Endothelial cell of hepatic sinusoid (primary cell): ENCODE measurements around the gene KRT3.

Source experiments
- in situ Hi-C: cut with HindIII; loops from 2 replicates; pipeline ENCODE4 v1.10.0; 2017; ENCODE audit warnings: low sequenced_read_pairs

The KRT3 gene

DNA sequence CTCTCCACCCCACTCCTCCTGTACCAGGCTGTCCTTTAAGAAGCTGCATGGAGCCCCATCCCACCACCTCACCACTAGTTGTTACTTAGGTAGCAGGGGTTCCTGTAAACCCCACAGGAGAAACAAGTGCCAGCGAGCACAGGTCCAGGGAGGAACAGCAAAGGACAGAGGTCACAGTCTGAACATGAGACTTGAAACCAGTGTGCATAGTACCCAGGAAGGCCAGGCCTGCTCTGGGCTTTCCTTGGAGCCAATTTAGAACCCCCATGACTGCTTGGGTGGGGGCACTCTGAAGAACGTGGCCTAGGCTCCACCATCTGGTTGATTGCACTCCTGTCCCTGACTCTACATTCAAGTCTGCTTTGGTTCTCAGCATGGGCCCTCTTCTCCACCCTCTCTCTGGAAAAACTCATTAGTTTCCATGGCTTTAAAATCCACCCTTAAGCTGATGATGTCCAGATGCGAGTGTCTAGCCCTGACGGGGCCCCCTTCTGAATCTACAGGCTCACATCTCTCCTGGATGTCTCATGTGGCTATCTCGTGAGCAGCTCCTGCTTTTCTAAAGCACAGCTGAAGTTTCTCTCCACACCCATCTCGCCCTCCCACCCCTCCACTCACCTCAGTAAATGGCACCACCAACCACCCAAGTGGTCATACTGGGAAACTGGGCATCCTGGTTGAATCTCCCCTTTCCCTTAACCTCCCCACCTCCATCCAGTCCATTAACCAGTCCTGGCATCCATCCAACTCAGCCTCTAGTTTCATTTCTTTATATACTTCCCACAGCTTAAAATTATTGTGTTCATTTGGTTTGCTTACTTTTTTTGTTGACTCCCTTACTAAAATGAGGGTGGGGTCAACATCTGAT, 8.4 kb downstream of the KRT3 start:
- in situ Hi-C loops: no loop called here

- in situ Hi-C loops: no loop called here
Measured at GRCh38 chr12:52784909-52785308, 11.0 kb downstream of the KRT3 start.

- in situ Hi-C loops: no loop called here
Measured at GRCh38 chr12:52783563-52784316, 12.2 kb downstream of the KRT3 start.

DNA sequence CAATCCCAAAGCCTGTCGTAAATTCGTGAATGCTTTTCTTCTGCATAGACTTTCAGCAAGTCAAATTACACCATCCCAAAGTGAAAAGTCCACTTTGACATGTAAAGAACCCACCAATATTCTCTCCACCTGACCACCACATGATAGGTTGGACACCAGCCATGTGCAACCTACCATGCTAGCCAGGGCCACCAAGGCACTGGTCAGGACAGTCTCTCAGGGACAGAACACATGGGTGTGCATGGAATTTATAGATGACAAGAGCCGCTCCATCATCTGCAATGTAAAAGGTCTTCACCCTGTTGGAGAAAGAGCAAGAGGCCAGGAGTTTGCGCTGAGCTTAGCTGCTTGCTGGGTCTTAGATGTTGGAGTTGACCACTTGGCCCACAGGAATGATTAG, 13.4 kb downstream of the KRT3 start:
- in situ Hi-C loops: no loop called here

DNA sequence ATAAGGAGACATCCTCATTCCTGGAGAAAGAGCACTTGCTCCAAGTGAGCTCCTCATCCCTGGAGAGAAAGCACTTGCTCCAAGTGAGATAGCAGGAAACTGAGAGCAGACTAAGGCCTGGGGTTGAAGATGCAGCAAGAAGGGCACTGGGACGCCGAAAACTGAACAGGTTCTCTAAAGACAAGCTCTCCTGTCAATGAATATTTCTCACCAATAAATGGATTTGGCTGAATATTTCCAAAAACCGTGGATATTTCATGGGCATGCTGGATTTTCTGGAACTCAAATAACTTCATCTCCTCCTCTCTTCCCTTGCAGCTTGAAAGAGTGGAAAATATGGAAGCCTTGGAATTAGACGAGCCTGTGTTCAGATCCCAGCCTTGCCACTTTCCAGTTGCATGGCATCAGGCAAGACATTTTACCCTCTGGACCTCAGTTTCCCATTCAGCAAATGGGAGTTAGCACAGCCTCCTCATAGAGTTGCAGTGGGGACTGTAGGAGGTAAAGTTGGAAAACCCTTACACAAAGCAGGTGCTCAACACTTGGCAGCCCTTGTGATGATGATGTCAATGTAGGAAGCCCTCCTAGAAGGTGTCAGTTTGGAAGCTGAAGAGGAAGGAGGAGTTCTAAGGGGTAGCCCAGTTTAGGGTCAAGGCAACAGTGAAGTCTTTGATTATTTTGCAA, 14.4 kb downstream of the KRT3 start:
- in situ Hi-C loops: no loop called here

DNA sequence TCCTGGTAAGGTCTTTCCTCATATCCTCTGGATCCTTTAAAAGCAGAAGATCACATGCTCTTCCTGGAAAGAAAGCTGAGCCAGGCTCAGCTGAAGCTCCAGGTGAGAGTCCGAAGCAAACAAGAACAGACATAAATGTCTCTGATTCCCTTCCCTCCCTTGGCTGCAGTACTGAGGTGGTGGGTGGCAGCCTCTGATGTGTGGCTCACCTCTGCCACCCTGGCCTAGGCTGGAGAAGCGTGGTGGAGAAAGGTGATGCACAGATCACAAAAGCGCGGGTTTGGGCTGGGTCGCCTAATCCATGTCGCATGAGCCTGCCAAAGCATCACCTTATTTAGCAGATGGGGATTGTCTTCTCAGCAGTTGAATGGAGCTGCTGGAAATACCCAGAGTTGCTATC, 16.0 kb downstream of the KRT3 start:
- in situ Hi-C loops: no loop called here

DNA sequence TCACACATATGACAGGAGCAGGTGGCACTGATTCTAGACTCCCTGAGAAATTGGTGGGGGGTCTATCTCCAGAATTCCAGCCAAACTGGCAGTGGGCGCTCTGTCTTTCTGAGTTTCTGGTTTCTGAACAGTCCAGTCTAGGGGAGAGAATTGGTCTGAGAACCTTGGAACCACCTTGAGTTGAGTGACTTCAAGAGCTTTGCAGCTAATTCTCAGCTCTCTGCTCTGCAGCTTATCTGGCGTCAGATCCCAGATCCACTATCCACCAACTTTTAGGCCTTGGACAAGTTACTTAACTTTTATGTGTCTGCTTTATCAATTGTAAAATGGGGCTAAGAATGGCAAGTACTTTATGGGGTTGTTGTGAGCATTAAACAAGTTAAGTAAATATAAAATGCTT, 17.1 kb downstream of the KRT3 start:
- in situ Hi-C loops: no loop called here

- in situ Hi-C loops: no loop called here
Measured at GRCh38 chr12:52777566-52777965, 18.4 kb downstream of the KRT3 start.

- in situ Hi-C loops: no loop called here
Measured at GRCh38 chr12:52776913-52777395, 19.0 kb downstream of the KRT3 start, which contains the start of gene KRT76. Gene KRT76, minus strand, starts transcription at chr12:52777345. Its CDS starts 54 bp downstream, at chr12:52777291.

DNA sequence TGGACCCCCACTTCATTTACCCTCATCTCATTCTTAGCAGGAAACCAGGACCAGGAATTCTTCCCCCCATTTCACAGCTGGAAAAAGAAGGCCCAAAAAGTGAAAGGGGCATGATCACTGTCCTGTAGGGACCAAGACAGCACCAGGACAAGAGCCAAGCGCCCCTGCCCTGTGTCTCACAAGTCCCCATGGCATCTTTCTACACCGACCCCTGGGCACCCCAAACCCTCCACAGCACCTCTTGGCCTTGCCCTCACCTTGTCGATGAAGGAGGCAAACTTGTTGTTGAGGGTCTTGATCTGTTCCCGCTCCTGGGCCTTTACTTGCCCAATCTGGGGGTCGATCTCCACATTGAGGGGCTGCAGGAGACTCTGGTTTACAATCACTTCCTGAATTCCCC, 19.5 kb downstream of the KRT3 start:
- in situ Hi-C loops: no loop called here

GRCh38 chr12:52774629-52775250, 21.2 kb downstream of the KRT3 start:
- in situ Hi-C loops: no loop called here

GRCh38 chr12:52772772-52773171, 23.1 kb downstream of the KRT3 start:
- in situ Hi-C loops: no loop called here

DNA sequence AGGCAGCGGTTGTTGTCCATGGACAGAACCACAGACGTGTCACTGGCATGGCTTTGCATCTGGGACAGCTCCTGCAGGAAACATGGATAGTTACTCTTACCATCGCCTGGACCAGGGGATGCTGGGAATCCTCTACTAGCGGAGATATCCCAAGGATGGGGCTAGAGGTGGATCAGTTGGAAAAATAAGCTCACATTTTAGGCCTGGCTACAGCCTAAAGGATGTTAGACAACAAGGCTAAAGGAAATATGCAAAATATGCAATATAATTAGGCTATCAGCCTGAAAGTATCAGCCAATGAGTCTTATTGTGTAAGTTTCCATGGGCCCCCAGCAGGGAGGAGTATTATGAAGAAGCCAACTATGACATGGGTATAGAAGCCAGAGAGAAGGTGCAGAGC, 23.7 kb downstream of the KRT3 start:
- in situ Hi-C loops: no loop called here

- in situ Hi-C loops: no loop called here
Measured at GRCh38 chr12:52771505-52771904, 24.4 kb downstream of the KRT3 start.

GRCh38 chr12:52771088-52771487, 24.8 kb downstream of the KRT3 start:
- in situ Hi-C loops: no loop called here

DNA sequence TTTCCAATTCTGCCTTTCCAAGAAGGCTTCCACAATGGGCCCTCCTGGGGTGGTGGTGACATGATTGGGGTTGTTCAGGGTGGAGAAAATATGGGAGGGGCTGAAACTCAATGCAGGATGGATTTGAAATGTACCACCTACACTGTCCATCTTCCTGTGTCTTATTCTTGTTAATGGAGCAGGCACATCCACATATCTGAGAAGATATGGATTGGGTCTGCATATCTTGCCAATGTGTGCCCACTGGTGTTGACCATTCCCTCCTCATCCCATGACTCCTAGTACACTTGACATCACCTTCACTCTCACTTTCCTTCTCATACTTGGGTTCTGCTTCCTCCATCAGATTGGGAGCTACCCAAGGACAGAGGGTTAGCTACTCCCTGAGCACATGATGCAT, 26.0 kb downstream of the KRT3 start:
- in situ Hi-C loops: no loop called here

DNA sequence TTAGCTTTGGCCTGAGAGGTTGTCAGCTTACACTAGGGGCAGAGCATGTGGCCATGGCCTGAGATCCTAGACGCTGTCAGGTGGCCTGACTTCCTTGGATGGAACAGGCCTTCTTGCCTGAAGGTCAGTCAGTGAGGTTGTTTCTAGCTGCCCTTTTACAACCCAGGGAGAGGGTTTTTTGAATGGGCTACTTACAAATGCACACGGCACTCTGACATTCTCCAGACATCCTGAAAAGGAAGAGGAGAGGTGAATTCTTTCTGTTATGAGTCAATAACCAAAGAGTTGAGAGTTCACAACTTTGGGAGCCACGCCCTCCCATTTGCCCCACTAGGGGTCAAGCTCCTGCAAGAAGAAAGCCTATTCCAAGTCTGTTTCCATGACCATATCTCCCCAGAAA, 26.6 kb downstream of the KRT3 start:
- in situ Hi-C loops: no loop called here

GRCh38 chr12:52768479-52769200, 27.3 kb downstream of the KRT3 start:
- in situ Hi-C loops: no loop called here

DNA sequence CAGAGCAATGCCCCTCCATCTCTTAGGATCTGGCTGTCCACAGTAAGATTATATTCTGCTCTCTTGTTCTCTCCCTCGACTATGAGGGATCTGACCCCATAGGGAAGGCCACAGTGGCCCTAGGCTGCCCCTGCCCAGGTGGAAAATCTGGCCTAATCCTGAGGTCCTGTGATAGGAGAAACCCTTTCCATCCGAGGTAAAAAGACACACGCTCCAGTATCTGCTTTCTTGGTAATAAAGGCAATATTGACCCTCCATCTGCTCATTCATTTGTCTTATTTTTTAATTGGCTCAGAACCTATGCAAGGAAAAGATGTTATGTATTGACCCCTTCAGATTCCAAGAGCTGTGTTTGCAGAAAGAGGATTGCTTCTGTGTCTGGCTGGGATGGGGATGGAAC, 28.5 kb downstream of the KRT3 start:
- in situ Hi-C loops: no loop called here

- in situ Hi-C loops: no loop called here
Measured at GRCh38 chr12:52767020-52767379, 28.9 kb downstream of the KRT3 start.
